HG02610 (cell line): Measurements from ENCODE around the gene LRRC14B.
"Not testable (repeated sequence)": the region's sequence is repeated elsewhere in the genome, so short reads cannot be mapped to it uniquely, and the experiment has no call there.

ENCODE experiments used
- ATAC-seq: cut with Tn5 transposase; IDR thresholded peaks from one replicate; pipeline ENCODE4 v1.9.1; 2021; ENCODE audit warnings: mild to moderate bottlenecking, moderate library complexity; ENCODE audit not compliant: unreplicated experiment

Gene LRRC14B

GRCh38 chr5:190366-191035 lies 794 bp upstream of the LRRC14B start:
- no peak for ATAC-seq

- no peak for ATAC-seq
These were observed 825 bp downstream of the LRRC14B start for GRCh38 chr5:191949-192690.

GRCh38 chr5:192691-192969 lies 1.3 kb downstream of the LRRC14B start:
- no peak for ATAC-seq

- no peak for ATAC-seq
These were observed 1.9 kb downstream of the LRRC14B start for GRCh38 chr5:192970-193831.

GRCh38 chr5:194102-194501 lies 2.8 kb downstream of the LRRC14B start:
- ATAC-seq, result no peak

- ATAC-seq, result no peak
These were observed 3.4 kb downstream of the LRRC14B start for GRCh38 chr5:194603-195209.

- ATAC-seq, result no peak
These were observed 4.3 kb downstream of the LRRC14B start for GRCh38 chr5:195401-196160.

GRCh38 chr5:196350-196749 lies 5.1 kb downstream of the LRRC14B start:
- no peak for ATAC-seq

- ATAC-seq, result not testable (repeated sequence)
These were observed 5.7 kb downstream of the LRRC14B start for GRCh38 chr5:197031-197430.

- no peak for ATAC-seq
These were observed 6.7 kb downstream of the LRRC14B start for GRCh38 chr5:197892-198489.

- no peak for ATAC-seq
These were observed 7.4 kb downstream of the LRRC14B start for GRCh38 chr5:198516-199196.

- ATAC-seq, result no peak
These were observed 8.1 kb downstream of the LRRC14B start for GRCh38 chr5:199197-199949.

- no peak for ATAC-seq
These were observed 8.8 kb downstream of the LRRC14B start for GRCh38 chr5:199950-200645.

GRCh38 chr5:200985-201384 lies 9.7 kb downstream of the LRRC14B start:
- ATAC-seq, result no peak

GRCh38 chr5:201672-202071 lies 10.4 kb downstream of the LRRC14B start:
- ATAC-seq, result no peak

GRCh38 chr5:203246-203930 lies 12.1 kb downstream of the LRRC14B start:
- ATAC-seq, result no peak

GRCh38 chr5:204001-204400 lies 12.7 kb downstream of the LRRC14B start:
- no peak for ATAC-seq

- no peak for ATAC-seq
These were observed 13.2 kb downstream of the LRRC14B start for GRCh38 chr5:204462-204861.
